GM12892 (cell line): ENCODE data around the gene MAG. TPM values are rescaled to one million over a fixed set of nuclear protein-coding genes. Genes with fewer than 3 reads are reported as not detected.

Experiments
- DNase-seq: peaks from one replicate; pipeline ENCODE4 v3.0.0; 2011; ENCODE audit not compliant: insufficient read length
- FAIRE-seq: peaks from 2 replicates; lab custom pipeline; 2011; peaks lifted over from hg19 to GRCh38; lab: Jason Lieb, UNC
- POLR2A ChIP-seq: IDR thresholded peaks from 2 replicates; pipeline ENCODE4 v1.6.1; 2011; ENCODE audit warnings: low read depth, low read length, control low read depth
- POLR2AphosphoS5 ChIP-seq: IDR thresholded peaks from 2 replicates; pipeline ENCODE4 v1.6.1; 2011; ENCODE audit warnings: low read depth, low read length, control low read depth
- TAF1 ChIP-seq: IDR thresholded peaks from 2 replicates; pipeline ENCODE4 v1.6.1; 2011; ENCODE audit warnings: low read depth, mild to moderate bottlenecking, control low read depth, low read length, borderline replicate concordance
- polyA plus RNA-seq: library from polyadenylated mRNA; unstranded; fragments of >200 nt; gene quantifications from one replicate; pipeline ENCODE4 v1.2.1, GENCODE V29; 2012; ENCODE audit warnings: missing spikeins, inconsistent platforms; ENCODE audit not compliant: missing spikeins

The MAG gene, protein sequence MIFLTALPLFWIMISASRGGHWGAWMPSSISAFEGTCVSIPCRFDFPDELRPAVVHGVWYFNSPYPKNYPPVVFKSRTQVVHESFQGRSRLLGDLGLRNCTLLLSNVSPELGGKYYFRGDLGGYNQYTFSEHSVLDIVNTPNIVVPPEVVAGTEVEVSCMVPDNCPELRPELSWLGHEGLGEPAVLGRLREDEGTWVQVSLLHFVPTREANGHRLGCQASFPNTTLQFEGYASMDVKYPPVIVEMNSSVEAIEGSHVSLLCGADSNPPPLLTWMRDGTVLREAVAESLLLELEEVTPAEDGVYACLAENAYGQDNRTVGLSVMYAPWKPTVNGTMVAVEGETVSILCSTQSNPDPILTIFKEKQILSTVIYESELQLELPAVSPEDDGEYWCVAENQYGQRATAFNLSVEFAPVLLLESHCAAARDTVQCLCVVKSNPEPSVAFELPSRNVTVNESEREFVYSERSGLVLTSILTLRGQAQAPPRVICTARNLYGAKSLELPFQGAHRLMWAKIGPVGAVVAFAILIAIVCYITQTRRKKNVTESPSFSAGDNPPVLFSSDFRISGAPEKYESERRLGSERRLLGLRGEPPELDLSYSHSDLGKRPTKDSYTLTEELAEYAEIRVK
- not detected for polyA plus RNA-seq

GRCh38 chr19:35291916-35292315 is at the start of gene MAG:
TSS of gene MAG (plus strand) at chr19:35292161. CDS start at chr19:35295409, 3,248 bp downstream.
- DNase-seq (no peak), FAIRE-seq (no peak)
- TF ChIP-seq POLR2AphosphoS5 (no peak), POLR2A (no peak), TAF1 (no peak)

DNA sequence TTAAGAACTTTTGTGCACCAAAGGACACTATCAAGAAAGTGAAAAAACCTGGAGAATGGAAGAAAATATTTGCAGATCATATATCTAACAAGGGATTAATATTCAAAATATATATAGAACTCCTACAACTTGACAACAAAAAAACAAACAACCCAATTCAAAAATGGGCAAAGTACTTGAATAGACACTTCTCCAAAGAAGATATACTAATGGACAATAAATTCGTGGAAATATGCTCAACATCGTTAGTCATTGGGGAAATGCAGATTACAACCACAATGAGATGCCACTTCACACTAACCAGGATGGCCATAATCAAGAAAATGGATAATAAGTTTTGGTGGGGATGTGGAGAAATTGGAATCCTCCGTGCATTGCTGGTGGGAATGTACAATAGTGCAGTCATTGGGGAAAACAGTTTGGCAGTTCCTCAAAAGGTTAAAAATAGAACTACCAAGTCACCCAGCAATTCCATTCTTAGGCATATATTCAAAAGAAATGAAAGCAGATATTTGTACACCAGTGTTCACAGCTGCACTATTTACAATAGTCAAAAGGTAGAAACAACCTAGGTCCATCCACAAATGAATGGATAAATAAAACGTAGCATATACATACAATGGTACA is 45.4 kb upstream of the MAG start:
- no peak for TF ChIP-seq POLR2AphosphoS5
- no peak for TF ChIP-seq TAF1
- TF ChIP-seq POLR2A: no peak
- no peak for FAIRE-seq

DNA sequence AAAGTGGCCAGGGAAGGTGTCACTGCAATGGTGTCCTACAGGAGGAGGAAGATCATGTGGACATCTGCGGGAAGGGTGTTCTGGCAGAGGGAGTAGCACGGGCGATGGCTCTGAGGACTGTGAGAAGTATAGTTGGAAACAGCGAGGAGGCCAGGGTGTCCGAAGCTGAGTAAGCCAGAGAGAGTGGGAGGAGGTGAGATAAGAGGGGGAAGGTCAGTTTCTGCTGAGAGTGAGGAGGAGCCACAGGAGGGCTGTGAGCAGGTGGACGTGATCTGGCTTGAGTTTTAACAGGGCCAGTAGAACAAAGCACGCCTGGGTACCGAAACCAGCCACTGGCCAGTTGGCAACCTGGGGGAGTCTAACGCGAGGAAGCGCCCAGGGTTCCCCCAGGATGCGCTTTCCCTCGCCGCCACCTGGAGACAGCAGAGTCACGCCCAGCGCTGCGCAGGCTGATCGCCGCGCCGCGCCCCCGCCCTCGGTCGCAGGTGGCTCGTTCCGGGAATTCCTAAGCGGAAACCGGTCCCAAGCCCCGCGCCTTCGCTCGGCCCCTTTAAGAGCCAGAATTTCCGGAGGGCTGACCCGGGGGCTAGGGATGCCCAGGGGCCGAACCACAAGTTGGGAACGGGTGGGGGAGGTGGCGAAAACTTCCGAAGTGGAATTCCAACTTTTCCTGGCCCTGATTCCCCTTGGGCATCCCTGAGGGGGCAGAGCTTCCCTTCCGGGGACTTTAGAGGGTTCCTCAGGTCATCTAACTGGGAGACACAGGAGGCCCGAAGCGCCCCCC is 44.2 kb upstream of the MAG start:
- TF ChIP-seq POLR2AphosphoS5 (no peak; the same call in 1 of the 2 replicates), TAF1 (no peak; the same call in 1 of the 2 replicates), POLR2A (no peak)
- FAIRE-seq (no peak), DNase-seq (peak; percentile 66)

More for the DNA sequence above, 45.4 kb upstream of the MAG start:
- no peak for DNase-seq

GRCh38 chr19:35248310-35249145 is 43.4 kb upstream of the MAG start, which contains the start of gene LSR:
TSS of gene LSR (plus strand) at chr19:35249002. CDS start at chr19:35249023, 21 bp downstream.
- FAIRE-seq: peak; percentile 93
- peak; percentile 97 for DNase-seq
- peak; percentile 73 for TF ChIP-seq TAF1
- TF ChIP-seq POLR2AphosphoS5: peak; percentile 88
- peak; percentile 95 for TF ChIP-seq POLR2A

DNA sequence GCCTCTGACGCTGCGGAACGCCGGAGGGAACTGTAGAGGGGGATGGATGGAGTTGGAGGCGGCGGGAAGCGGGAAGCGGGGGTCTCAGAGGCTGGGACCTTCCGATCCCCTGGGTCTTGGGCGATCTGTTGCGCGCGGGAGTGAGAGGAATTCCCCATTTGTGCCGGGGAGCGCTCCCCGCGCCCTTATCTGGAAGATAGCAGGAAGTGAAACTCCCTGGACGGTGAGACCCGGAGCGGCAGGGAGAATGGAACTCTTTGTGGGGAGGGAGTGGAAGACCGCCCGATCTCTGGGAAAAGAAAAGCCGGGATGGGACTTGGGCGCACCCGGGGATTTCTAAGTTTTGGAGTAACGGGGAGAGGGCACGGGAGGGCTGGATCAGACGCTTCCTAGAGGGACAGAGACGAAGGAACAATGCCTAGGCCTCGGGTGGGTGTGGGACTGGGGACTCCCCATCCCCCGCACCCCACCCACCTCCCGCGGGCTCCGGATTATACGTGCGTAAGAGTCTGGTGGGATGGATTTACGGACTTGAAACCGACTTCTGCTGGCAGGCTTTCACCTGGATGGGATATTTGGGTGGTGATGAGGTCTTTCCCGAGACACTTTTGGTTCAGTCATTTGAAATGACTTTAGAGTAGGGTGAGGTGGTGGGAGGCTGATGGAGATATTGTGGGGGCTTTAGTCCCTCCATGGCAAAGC is 42.7 kb upstream of the MAG start:
- TF ChIP-seq TAF1 (no peak), POLR2AphosphoS5 (no peak), POLR2A (no peak)
- FAIRE-seq (peak; percentile 67), DNase-seq (no peak)

GRCh38 chr19:35249848-35250711 is 41.9 kb upstream of the MAG start:
- FAIRE-seq: no peak
- no peak for TF ChIP-seq TAF1
- TF ChIP-seq POLR2AphosphoS5: no peak
- no peak for TF ChIP-seq POLR2A
- DNase-seq: no peak

DNA sequence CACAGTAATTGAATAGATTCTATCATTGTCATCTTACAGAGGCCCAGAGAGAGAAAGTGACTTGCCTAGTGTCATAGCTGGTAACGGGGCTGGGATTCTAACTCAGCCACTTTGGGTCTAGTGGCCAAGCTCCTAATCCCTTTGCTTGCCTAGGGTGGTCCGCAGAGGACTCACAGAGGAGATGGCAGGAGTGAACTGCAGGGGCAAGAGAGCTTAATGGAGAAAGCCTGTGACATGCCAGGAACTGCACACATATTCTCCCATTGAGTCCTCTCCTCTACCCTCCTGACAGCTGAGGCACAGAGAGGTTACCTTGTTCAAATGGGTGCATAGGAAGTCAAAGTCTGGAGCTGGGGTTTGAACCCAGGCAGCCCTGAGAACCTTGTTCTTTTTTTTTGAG is 40.5 kb upstream of the MAG start:
- FAIRE-seq: no peak
- DNase-seq: no peak
- TF ChIP-seq TAF1: no peak
- TF ChIP-seq POLR2AphosphoS5: no peak
- no peak for TF ChIP-seq POLR2A

- FAIRE-seq (no peak), DNase-seq (no peak)
Measured at GRCh38 chr19:35253316-35254286, 38.4 kb upstream of the MAG start.

More at GRCh38 chr19:35253316-35254286, 38.4 kb upstream of the MAG start:
- TF ChIP-seq POLR2A: no peak
- TF ChIP-seq POLR2AphosphoS5: no peak
- no peak for TF ChIP-seq TAF1
